Endothelial cell of umbilical vein (primary cell): ENCODE measurements around the gene JAG2.
"Not testable (repeated sequence)": the region's sequence is repeated elsewhere in the genome, so short reads cannot be mapped to it uniquely, and the experiment has no call there.

ENCODE experiments used
- CTCF ChIP-seq, 2 donors: IDR thresholded peaks; 1 replicate in 1 of 2; 2 replicates in 1 of 2; pipeline ENCODE4 v1.5.1; 2011; ENCODE audit warnings: low read length in 2 of 2, mild to moderate bottlenecking in 2 of 2, moderate library complexity in 2 of 2, control low read depth in 1 of 2, inconsistent platforms in 1 of 2, low read depth in 1 of 2; ENCODE audit not compliant: insufficient read depth in 1 of 2; ENCODE audit errors: extremely low read depth in 1 of 2
- EZH2 ChIP-seq: IDR thresholded peaks from 2 replicates; pipeline ENCODE4 v1.6.1; 2012; ENCODE audit warnings: borderline replicate concordance, low read depth, mild to moderate bottlenecking, moderate library complexity, low read length, inconsistent platforms; ENCODE audit not compliant: severe bottlenecking
- FOS ChIP-seq: IDR thresholded peaks from 2 replicates; pipeline ENCODE4 v1.6.1; 2011; ENCODE audit warnings: mild to moderate bottlenecking, low read length, moderate library complexity, borderline replicate concordance; ENCODE audit not compliant: insufficient read depth
- JUN ChIP-seq: IDR thresholded peaks from 2 replicates; pipeline ENCODE4 v1.6.1; 2011; ENCODE audit warnings: borderline replicate concordance, low read depth; ENCODE audit not compliant: insufficient read length, insufficient read depth
- MYC ChIP-seq: IDR thresholded peaks from one replicate; pipeline ENCODE4 v1.6.1; 2011; ENCODE audit warnings: mild to moderate bottlenecking, low read depth, low read length
- POLR2A ChIP-seq: IDR thresholded peaks from 2 replicates; pipeline ENCODE4 v1.6.1; 2012; ENCODE audit warnings: low read depth, mild to moderate bottlenecking, control low read depth, low read length
- POLR2AphosphoS5 ChIP-seq: IDR thresholded peaks from 2 replicates; pipeline ENCODE4 v1.6.1; 2012; ENCODE audit warnings: low read depth, mild to moderate bottlenecking, control low read depth, low read length, moderate library complexity; ENCODE audit not compliant: insufficient read depth

GRCh38 chr14:105109243-105109642 lies 59.3 kb downstream of the JAG2 start:
- TF ChIP-seq JUN; POLR2AphosphoS5; CTCF (IDR thresholded peaks at IDR 0.05; ENCODE audit: extremely low read depth in 1 of 2, insufficient read depth in 1 of 2, low read depth in 1 of 2, low read length in 2 of 2); POLR2A; MYC; EZH2; FOS: not testable (repeated sequence)
